Mucosa of descending colon (tissue), 3 donors: Measurements from ENCODE around the gene RAPGEF6. TPM values are rescaled to one million over a fixed set of nuclear protein-coding genes. Genes with fewer than 3 reads are reported as not detected.
"Not testable (repeated sequence)": the region's sequence is repeated elsewhere in the genome, so short reads cannot be mapped to it uniquely, and the experiment has no call there.

ENCODE experiments used
- ATAC-seq: fragments of 200-7000 bp; cut with Tn5 transposase; one replicate; pipeline ENCODE4 v1.9.1; 2020; ENCODE audit warnings: mild to moderate bottlenecking, moderate library complexity
- DNase-seq, 3 donors: peaks; one replicate each; pipeline ENCODE4 v3.0.0-alpha.2; 2020
- H3K36me3 ChIP-seq: fragments of 200-600 bp; one replicate; pipeline ENCODE4 v1.8.0; 2021; ENCODE audit warnings: low read depth, mild to moderate bottlenecking
- H3K4me1 ChIP-seq: fragments of 200-600 bp; one replicate; pipeline ENCODE4 v1.8.0; 2021; ENCODE audit warnings: low read depth, mild to moderate bottlenecking
- H3K4me3 ChIP-seq: fragments of 200-600 bp; one replicate; pipeline ENCODE4 v1.8.0; 2021; ENCODE audit warnings: mild to moderate bottlenecking
- H3K9me3 ChIP-seq: fragments of 200-600 bp; one replicate; pipeline ENCODE4 v1.8.0; 2021; ENCODE audit warnings: mild to moderate bottlenecking
- intact Hi-C, 2 donors: fragments of 100-400 bp; cut with DNase I in 1 of 2; cut with micrococcal nuclease in 1 of 2; formaldehyde crosslinking; loops; one replicate each; pipeline versions ENCODE4 v1.11.0 to v1.11.1; 2022; cut with DNase I, micrococcal nuclease
- total RNA-seq, 3 donors: library from RNA; stranded (reverse); fragmentation: NEBNext Ultra II Directional in 2 of 3; extraction: Animal tissue kit (Norgen Biotek cat#: 25700) in 2 of 3; gene quantifications; one replicate each; pipeline versions ENCODE4 v1.2.1 to v1.2.4, GENCODE V29; 2021 to 2023
- TF ChIP-seq, protein P1 (sequence below): fragments of 200-600 bp; IDR thresholded peaks from one replicate; pipeline ENCODE4 v1.8.0; 2022; ENCODE audit warnings: antibody characterized with exemption, mild to moderate bottlenecking
- donor health status: DM: no; HTN: no; CAD: no; lungs with moderate emphysema.
- donor health status: DM: no; HTN: no; CAD: no.
- donor health status: DM: no; HTN: yes; CAD: no.

Gene RAPGEF6
- total RNA-seq, 3 donors from 2014 or later: 21.4 to 22.1 (median 21.5) TPM

DNA sequence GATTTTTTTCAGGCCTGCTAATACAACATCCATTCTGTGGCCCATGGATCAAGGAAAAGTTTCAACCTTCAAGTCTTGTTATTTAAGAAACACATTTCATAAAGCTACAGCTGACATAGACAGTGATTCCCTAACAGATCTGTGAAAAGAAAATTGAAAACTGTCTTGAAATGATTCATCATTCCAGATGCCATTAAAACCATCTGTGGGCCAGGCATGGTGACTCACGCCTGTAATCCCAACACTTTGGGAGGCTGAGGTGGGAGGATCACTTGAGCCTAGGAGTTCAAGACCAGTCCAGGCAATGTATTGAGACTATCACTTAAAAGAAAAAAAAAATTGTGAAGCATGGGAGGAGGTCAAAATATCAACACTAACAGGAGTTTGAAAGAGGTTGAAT, 6.0 kb downstream of the RAPGEF6 start:
- no peaks in the 10 kb centered on the region for H3K36me3 ChIP-seq
- intact Hi-C loops: no loop called here
- TF ChIP-seq, protein P1, sequence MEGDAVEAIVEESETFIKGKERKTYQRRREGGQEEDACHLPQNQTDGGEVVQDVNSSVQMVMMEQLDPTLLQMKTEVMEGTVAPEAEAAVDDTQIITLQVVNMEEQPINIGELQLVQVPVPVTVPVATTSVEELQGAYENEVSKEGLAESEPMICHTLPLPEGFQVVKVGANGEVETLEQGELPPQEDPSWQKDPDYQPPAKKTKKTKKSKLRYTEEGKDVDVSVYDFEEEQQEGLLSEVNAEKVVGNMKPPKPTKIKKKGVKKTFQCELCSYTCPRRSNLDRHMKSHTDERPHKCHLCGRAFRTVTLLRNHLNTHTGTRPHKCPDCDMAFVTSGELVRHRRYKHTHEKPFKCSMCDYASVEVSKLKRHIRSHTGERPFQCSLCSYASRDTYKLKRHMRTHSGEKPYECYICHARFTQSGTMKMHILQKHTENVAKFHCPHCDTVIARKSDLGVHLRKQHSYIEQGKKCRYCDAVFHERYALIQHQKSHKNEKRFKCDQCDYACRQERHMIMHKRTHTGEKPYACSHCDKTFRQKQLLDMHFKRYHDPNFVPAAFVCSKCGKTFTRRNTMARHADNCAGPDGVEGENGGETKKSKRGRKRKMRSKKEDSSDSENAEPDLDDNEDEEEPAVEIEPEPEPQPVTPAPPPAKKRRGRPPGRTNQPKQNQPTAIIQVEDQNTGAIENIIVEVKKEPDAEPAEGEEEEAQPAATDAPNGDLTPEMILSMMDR: no peak
- H3K4me1 ChIP-seq: peaks cover 54% of the 10 kb centered on the region
- no peaks in the 10 kb centered on the region for H3K9me3 ChIP-seq
- H3K4me3 ChIP-seq: no peak overlapping the region
- DNase-seq (no peak), ATAC-seq (peak; percentile 56)

DNA sequence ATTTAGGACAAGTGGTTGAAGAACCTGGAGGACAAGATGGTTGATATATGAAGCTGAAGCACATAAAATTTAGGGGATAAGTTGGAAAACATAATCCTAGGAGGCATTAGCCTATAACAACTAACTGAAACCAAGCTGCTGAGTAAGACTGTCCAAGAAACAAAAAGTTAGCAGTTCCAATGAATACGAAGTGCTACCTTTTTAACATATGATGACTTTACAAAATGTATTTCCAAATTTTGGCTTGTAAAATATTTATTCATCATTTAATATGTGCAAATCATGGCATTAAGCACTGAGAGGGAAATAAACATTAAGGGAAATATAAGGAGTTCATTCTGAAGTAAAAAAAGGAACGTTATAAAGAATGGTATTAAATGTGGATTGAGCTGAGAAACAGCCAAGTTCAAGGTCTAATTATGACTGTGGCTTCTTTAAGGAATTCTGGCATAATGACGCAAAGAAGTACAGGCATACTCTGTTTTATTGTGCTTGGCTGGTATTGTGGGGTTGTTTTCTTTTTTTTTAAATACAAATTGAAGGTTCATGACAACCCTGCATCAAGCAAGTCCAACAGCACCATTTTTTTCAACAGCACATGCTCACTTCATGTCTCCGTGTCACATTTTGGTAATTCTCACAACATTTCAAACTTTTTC, 7.7 kb downstream of the RAPGEF6 start:
- ATAC-seq: no peak
- TF ChIP-seq, protein P1: no peak
- Histone ChIP-seq H3K9me3 (no peaks in the 10 kb centered on the region), H3K4me3 (no peak overlapping the region), H3K36me3 (no peaks in the 10 kb centered on the region), H3K4me1 (peaks cover 40% of the 10 kb centered on the region)
- DNase-seq: no peak
- intact Hi-C loops: no loop called here

- TF ChIP-seq, protein P1: no peak
- H3K9me3 ChIP-seq: no peaks in the 10 kb centered on the region
- ATAC-seq: no peak
- no peak for DNase-seq
- H3K4me3 ChIP-seq: no peak overlapping the region
- intact Hi-C loops: no loop called here
- no peaks in the 10 kb centered on the region for H3K36me3 ChIP-seq
- H3K4me1 ChIP-seq: peaks cover 5% of the 10 kb centered on the region
These were observed 12.4 kb downstream of the RAPGEF6 start for GRCh38 chr5:131622633-131623032.

DNA sequence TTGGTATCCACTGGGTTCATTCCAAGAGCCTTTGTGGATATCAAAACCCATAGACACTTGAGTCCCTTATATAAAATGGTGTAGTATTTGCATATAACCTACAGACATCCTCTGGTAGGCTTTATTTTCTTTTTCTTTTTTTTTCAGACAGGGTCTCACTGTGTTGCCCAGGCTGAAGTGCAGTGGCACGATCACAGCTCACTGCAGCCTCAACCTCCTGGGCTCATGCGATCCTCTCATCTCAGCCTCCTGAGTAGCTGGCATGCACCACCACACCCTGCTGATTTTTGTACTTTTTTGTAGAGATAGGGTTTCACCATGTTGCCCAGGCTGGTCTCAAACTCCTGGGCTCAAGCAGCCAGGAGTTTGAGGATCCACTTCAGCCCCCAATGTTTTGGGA, 13.9 kb downstream of the RAPGEF6 start:
- H3K4me3 ChIP-seq, H3K4me1 ChIP-seq, H3K36me3 ChIP-seq, DNase-seq, intact Hi-C loops, ATAC-seq, H3K9me3 ChIP-seq: not testable (repeated sequence)

- Histone ChIP-seq H3K4me1 (no peaks in the 10 kb centered on the region), H3K4me3 (no peak overlapping the region), H3K9me3 (no peaks in the 10 kb centered on the region), H3K36me3 (no peaks in the 10 kb centered on the region)
- DNase-seq (no peak), ATAC-seq (no peak)
- TF ChIP-seq, protein P1: no peak
- intact Hi-C loops: no loop called here
These were observed 15.9 kb downstream of the RAPGEF6 start for GRCh38 chr5:131619102-131619501.

- Histone ChIP-seq H3K4me3 (no peak overlapping the region), H3K4me1 (no peaks in the 10 kb centered on the region), H3K9me3 (no peaks in the 10 kb centered on the region), H3K36me3 (no peaks in the 10 kb centered on the region)
- DNase-seq: no peak
- TF ChIP-seq, protein P1: no peak
- intact Hi-C loops: no loop called here
- ATAC-seq: no peak
These were observed 17.7 kb downstream of the RAPGEF6 start for GRCh38 chr5:131617140-131617822.
